Panc1 (cell line): ENCODE data around the gene LRRC25.

ENCODE experiments used
- CTCF ChIP-seq: fragments of 450-650 bp; IDR thresholded peaks from 2 replicates; pipeline ENCODE4 v1.5.1; 2017; ENCODE audit warnings: mild to moderate bottlenecking
- POLR2AphosphoS5 ChIP-seq: IDR thresholded peaks from 2 replicates; pipeline ENCODE4 v1.6.1; 2012; ENCODE audit warnings: mild to moderate bottlenecking, low read depth, low read length, moderate library complexity
- REST ChIP-seq, 2 experiments: IDR thresholded peaks; 2 replicates each; pipeline ENCODE4 v1.6.1; 2011 to 2012; ENCODE audit warnings: low read depth in 2 of 2, control low read depth in 1 of 2, low read length in 1 of 2, mild to moderate bottlenecking in 1 of 2, moderate library complexity in 1 of 2; ENCODE audit not compliant: insufficient read depth in 1 of 2
- SIN3A ChIP-seq: IDR thresholded peaks from 2 replicates; pipeline ENCODE4 v1.6.1; 2012; ENCODE audit warnings: low read depth, mild to moderate bottlenecking, low read length, moderate library complexity, borderline replicate concordance; ENCODE audit not compliant: insufficient read depth

- TF ChIP-seq REST (IDR thresholded peaks at IDR 0.05; ENCODE audit: insufficient read depth in 1 of 2, low read depth in 2 of 2, low read length in 1 of 2) (no peak), CTCF (no peak), SIN3A (no peak), POLR2AphosphoS5 (no peak)
These were observed 28.8 kb downstream of the LRRC25 start for GRCh38 chr19:18368504-18369222.
